CD4-positive, alpha-beta T cell treated with Interleukin-21 for 1 hour (primary cell): Measurements from ENCODE around the gene UNG.

Source experiments
- DNase-seq: peaks from one replicate; pipeline ENCODE4 v3.0.0-alpha.2; 2020

The UNG gene

DNA sequence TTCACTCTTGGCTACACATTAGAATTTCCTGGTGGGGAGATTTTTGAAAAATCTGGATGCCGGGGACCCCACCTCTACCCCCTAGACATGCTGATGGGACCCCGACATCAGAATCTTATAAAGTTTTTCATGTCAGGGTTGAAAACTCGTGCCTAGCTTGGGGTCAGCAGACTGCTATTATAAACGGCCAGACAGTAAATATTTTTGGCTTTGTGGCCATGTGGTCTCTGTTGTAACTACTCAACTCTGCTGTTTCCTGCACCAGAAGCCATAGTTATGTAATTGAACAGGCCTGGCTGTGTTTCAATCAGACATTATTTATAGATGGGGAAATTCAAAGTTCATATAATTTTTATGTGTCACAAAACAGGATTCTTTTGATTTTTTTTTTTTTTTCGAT, 60.6 kb downstream of the UNG start:
- no peak for DNase-seq

DNA sequence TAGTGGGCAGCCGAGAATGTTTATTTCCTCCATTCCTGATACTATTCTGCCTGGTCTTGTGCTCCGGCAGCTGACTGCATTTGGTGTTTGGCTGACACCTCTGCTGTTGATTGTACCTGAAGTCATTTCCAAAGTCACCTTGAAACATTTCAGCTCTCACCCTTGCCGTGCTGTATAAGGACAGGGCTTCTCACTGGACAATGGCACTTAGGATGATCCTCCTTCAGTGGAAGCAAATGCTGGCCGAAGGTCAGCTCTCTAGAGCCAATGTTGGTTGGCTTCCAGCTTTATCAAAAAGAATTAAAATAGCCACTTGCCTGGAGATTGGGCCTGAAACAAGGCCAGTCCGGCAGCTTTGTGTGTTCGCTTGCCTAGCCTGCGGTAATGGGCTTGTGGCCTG, 63.0 kb downstream of the UNG start:
- no peak for DNase-seq
